ENCODE measurements around the gene CAMK4. TPM values are rescaled to one million over a fixed set of nuclear protein-coding genes. Genes with fewer than 3 reads are reported as not detected.

Gene CAMK4
- total RNA-seq = 0.10 and 0.98 TPM in 2 replicates

DNA sequence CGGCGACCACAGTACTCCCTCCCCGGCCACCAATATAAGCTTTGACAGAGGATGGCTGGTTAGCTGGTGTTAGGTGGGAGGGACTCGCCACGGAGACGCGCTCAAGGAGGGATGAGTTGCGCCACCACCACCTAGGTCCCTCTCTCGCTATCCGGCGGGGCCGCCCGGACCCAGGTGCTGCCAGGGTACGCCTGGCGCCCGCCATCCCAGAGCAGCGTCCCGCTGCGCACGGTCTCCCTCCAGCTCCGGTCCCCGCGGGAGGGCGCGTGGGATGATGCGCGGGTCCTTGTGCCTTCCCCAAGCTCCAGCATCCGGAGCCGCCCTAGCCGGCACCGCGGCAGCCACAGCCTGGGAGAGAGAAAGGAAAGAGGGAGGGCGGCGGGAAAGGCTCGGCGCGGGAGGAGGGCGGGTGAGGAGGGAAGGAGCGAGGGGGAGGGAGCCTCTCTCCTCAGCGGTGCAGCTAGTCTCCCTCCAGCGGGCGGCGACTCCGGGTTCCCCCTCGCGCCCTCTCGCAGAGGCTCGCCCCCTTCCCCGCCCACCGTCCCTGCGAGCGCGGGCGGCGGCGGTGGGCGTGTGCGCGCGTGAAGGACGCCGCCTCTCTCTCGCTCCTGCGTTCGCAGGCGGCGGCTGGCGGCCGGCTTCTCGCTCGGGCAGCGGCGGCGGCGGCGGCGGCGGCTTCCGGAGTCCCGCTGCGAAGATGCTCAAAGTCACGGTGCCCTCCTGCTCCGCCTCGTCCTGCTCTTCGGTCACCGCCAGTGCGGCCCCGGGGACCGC is at the start of gene CAMK4:
Gene CAMK4 (plus strand): TSS at position 598 of the 774 bp plus-strand sequence. CDS start 100 bp downstream, at position 698.

DNA sequence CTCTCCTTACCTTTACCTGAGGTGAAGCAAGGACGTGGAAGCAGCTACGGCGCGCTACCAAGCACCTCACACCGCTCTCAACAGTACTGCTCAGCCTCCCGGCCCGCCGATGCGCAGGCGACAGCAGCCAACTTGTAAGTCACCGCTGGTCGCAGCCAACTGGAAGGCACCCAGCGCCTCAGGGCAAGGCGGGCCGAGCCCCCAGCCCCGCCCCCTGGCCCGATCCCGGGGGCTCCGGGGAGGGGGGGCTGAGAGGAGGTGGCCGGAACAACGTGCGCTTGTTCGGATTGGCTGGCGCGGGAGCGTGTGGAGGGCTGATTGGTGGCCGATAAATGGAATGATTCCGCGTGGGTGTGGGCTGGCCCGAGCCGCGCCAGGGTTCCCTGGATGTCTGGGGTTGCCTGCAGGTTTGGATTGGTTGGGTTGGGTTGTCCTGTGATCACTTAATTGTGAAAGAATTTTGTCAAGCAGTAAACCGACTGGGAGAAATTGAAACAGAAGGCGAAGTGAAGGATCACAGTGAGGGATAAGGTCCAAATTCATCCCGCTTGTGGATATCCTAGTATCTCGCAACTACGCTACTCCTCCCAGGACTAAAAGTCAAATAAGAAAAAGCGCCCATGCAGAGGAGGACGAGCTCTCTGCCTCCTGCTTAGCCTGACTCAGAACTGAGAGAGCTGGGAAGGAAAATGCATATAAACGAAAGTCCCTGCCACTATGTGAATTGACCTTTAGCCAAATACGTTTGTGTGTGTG is 288.4 kb downstream of the CAMK4 start, which contains the start of gene STARD4:
Gene STARD4 (minus strand): TSS at position 161 of the 756 bp plus-strand sequence. CDS start 5,102 bp downstream, outside the sequence.

Other genes starting within 250 kb of the CAMK4 start
- not detected in 2 replicates for gene TSLP, start 152.7 kb upstream of the CAMK4 start, total RNA-seq
- gene WDR36, start 132.0 kb upstream of the CAMK4 start, total RNA-seq = 60.8 and 64.8 TPM in 2 replicates

Data from vein endothelial cell (primary cell).